Fibroblast of lung (primary cell): ENCODE measurements around the gene ZNF512B.

ENCODE experiments used
- EZH2 ChIP-seq: IDR thresholded peaks from 2 replicates; pipeline ENCODE4 v1.5.1; 2012; ENCODE audit warnings: low read length, control low read depth, mild to moderate bottlenecking; ENCODE audit errors: missing control alignments
- TF ChIP-seq, protein P1 (sequence below), 2 donors: IDR thresholded peaks in 1 of 2; conservative IDR thresholded peaks in 1 of 2; 1 replicate in 1 of 2; 2 replicates in 1 of 2; pipeline ENCODE4 v1.5.1; 2011 to 2012; ENCODE audit warnings: low read length in 2 of 2, control low read depth in 1 of 2, inconsistent platforms in 1 of 2, low read depth in 1 of 2, mild to moderate bottlenecking in 1 of 2

- TF ChIP-seq EZH2: no peak
- TF ChIP-seq, protein P1, sequence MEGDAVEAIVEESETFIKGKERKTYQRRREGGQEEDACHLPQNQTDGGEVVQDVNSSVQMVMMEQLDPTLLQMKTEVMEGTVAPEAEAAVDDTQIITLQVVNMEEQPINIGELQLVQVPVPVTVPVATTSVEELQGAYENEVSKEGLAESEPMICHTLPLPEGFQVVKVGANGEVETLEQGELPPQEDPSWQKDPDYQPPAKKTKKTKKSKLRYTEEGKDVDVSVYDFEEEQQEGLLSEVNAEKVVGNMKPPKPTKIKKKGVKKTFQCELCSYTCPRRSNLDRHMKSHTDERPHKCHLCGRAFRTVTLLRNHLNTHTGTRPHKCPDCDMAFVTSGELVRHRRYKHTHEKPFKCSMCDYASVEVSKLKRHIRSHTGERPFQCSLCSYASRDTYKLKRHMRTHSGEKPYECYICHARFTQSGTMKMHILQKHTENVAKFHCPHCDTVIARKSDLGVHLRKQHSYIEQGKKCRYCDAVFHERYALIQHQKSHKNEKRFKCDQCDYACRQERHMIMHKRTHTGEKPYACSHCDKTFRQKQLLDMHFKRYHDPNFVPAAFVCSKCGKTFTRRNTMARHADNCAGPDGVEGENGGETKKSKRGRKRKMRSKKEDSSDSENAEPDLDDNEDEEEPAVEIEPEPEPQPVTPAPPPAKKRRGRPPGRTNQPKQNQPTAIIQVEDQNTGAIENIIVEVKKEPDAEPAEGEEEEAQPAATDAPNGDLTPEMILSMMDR (conservative IDR thresholded peaks at IDR 0.05 in 1 of 2, IDR thresholded peaks at IDR 0.05 in 1 of 2; ENCODE audit: low read depth in 1 of 2, low read length in 2 of 2): no peak
Measured at GRCh38 chr20:63933646-63934045, 36.1 kb downstream of the ZNF512B start.
